OCI-LY1 (cell line): Measurements from ENCODE around the gene PAK5.

Source experiments
- H2AFZ ChIP-seq: fragments of 200-600 bp; sonication (generic), shearing (Covaris generic); 2 replicates; pipeline ENCODE4 v1.6.0; 2014; ENCODE audit warnings: antibody characterized with exemption, mild to moderate bottlenecking, low read length
- H3F3A ChIP-seq: fragments of 200-600 bp; sonication (generic), shearing (Covaris generic); 2 replicates; pipeline ENCODE4 v1.6.0; 2014; ENCODE audit warnings: mild to moderate bottlenecking, antibody characterized with exemption, low read length, moderate library complexity; ENCODE audit not compliant: insufficient read depth
- H3K27ac ChIP-seq: fragments of 200-600 bp; sonication (generic); 2 replicates; pipeline ENCODE4 v1.5.1; 2014; ENCODE audit warnings: low read length, mixed run types, mild to moderate bottlenecking, low read depth; ENCODE audit not compliant: poor library complexity, severe bottlenecking
- H3K27me3 ChIP-seq: fragments of 200-600 bp; sonication (generic); 2 replicates; pipeline ENCODE4 v1.6.0; 2014; ENCODE audit warnings: antibody characterized with exemption, mild to moderate bottlenecking, low read length, moderate library complexity; ENCODE audit not compliant: insufficient read depth
- H3K36me3 ChIP-seq: fragments of 200-600 bp; sonication (generic); 2 replicates; pipeline ENCODE4 v1.6.1; 2014; ENCODE audit warnings: mild to moderate bottlenecking, antibody characterized with exemption, low read length, moderate library complexity, mixed read lengths; ENCODE audit not compliant: insufficient read depth
- H3K4me1 ChIP-seq: fragments of 200-600 bp; sonication (generic); 2 replicates; pipeline ENCODE4 v1.5.1; 2014; ENCODE audit warnings: mild to moderate bottlenecking, low read length, moderate library complexity; ENCODE audit not compliant: insufficient read depth, severe bottlenecking
- H3K4me2 ChIP-seq: fragments of 200-600 bp; sonication (generic), shearing (Covaris generic); 2 replicates; pipeline ENCODE4 v1.6.1; 2014; ENCODE audit warnings: low read length
- H3K4me3 ChIP-seq: fragments of 200-600 bp; sonication (generic); 2 replicates; pipeline ENCODE4 v1.5.1; 2014; ENCODE audit warnings: low read length, low read depth, mild to moderate bottlenecking, mixed read lengths; ENCODE audit not compliant: poor library complexity, severe bottlenecking
- H3K79me2 ChIP-seq: fragments of 200-600 bp; shearing (Covaris generic); 2 replicates; pipeline ENCODE4 v1.6.1; 2016; ENCODE audit warnings: mixed run types, low read length, mixed read lengths; ENCODE audit not compliant: insufficient read depth
- H3K9ac ChIP-seq: fragments of 200-600 bp; sonication (generic), shearing (Covaris generic); 2 replicates; pipeline ENCODE4 v1.6.1; 2014; ENCODE audit warnings: mild to moderate bottlenecking, low read length, mixed read lengths
- H3K9me2 ChIP-seq: fragments of 200-600 bp; sonication (generic), shearing (Covaris generic); 2 replicates; pipeline ENCODE4 v1.6.1; 2014; ENCODE audit warnings: low read depth, mild to moderate bottlenecking, low read length, mixed read lengths
- H3K9me3 ChIP-seq: fragments of 200-600 bp; shearing (Covaris generic); 2 replicates; pipeline ENCODE4 v1.6.1; 2014; ENCODE audit warnings: low read length, mixed read lengths
- H4K20me1 ChIP-seq: fragments of 200-600 bp; sonication (generic), shearing (Covaris generic); 2 replicates; pipeline ENCODE4 v1.6.0; 2016; ENCODE audit warnings: mild to moderate bottlenecking, low read length; ENCODE audit not compliant: insufficient read depth
- CTCF ChIP-seq: fragments of 200-600 bp; sonication (generic), shearing (Covaris generic); IDR thresholded peaks from 2 replicates; pipeline ENCODE4 v1.5.1; 2017; ENCODE audit warnings: mild to moderate bottlenecking, antibody characterized with exemption, low read length, moderate library complexity, mixed read lengths
- EZH2 ChIP-seq: fragments of 200-600 bp; sonication (generic), shearing (Covaris generic); IDR thresholded peaks from 2 replicates; pipeline ENCODE4 v1.8.0; 2017; ENCODE audit warnings: borderline replicate concordance, mixed run types, mild to moderate bottlenecking, antibody characterized with exemption, low read length, moderate library complexity, mixed read lengths

Gene PAK5

GRCh38 chr20:9632265-9632664 is 206.6 kb downstream of the PAK5 start:
- no peak overlapping the region for H3K4me2 ChIP-seq
- H3F3A ChIP-seq, result no peaks in the 10 kb centered on the region
- H3K36me3 ChIP-seq, result no peaks in the 10 kb centered on the region
- H3K4me3 ChIP-seq, result no peak overlapping the region
- H2AFZ ChIP-seq, result no peak overlapping the region
- no peaks in the 10 kb centered on the region for H3K27me3 ChIP-seq
- no peaks in the 10 kb centered on the region for H3K4me1 ChIP-seq
- H3K9me3 ChIP-seq, result no peaks in the 10 kb centered on the region
- TF ChIP-seq EZH2 (no peak), CTCF (no peak)
- no peak overlapping the region for H3K27ac ChIP-seq
- H3K9ac ChIP-seq, result no peak overlapping the region
- no peaks in the 10 kb centered on the region for H3K79me2 ChIP-seq
- H4K20me1 ChIP-seq, result no peaks in the 10 kb centered on the region
- no peaks in the 10 kb centered on the region for H3K9me2 ChIP-seq

GRCh38 chr20:9630554-9630953 is 208.3 kb downstream of the PAK5 start:
- H3F3A ChIP-seq, result no peaks in the 10 kb centered on the region
- no peak overlapping the region for H3K4me2 ChIP-seq
- TF ChIP-seq EZH2, result no peak
- TF ChIP-seq CTCF, result no peak
- no peaks in the 10 kb centered on the region for H3K9me3 ChIP-seq
- H3K27ac ChIP-seq, result no peak overlapping the region
- no peak overlapping the region for H2AFZ ChIP-seq
- H3K79me2 ChIP-seq, result no peaks in the 10 kb centered on the region
- H3K4me1 ChIP-seq, result no peaks in the 10 kb centered on the region
- H3K9ac ChIP-seq, result no peak overlapping the region
- H3K4me3 ChIP-seq, result no peak overlapping the region
- no peaks in the 10 kb centered on the region for H3K9me2 ChIP-seq
- H3K36me3 ChIP-seq, result no peaks in the 10 kb centered on the region
- no peaks in the 10 kb centered on the region for H3K27me3 ChIP-seq
- no peaks in the 10 kb centered on the region for H4K20me1 ChIP-seq

GRCh38 chr20:9629831-9630230 is 209.0 kb downstream of the PAK5 start:
- no peaks in the 10 kb centered on the region for H3K9me2 ChIP-seq
- H3K27me3 ChIP-seq, result no peaks in the 10 kb centered on the region
- H3K36me3 ChIP-seq, result no peaks in the 10 kb centered on the region
- H2AFZ ChIP-seq, result no peak overlapping the region
- no peak overlapping the region for H3K27ac ChIP-seq
- H3K4me2 ChIP-seq, result no peak overlapping the region
- TF ChIP-seq CTCF, result no peak
- TF ChIP-seq EZH2, result no peak
- H3K4me1 ChIP-seq, result no peaks in the 10 kb centered on the region
- no peaks in the 10 kb centered on the region for H4K20me1 ChIP-seq
- no peak overlapping the region for H3K9ac ChIP-seq
- no peaks in the 10 kb centered on the region for H3K79me2 ChIP-seq
- H3K4me3 ChIP-seq, result no peak overlapping the region
- H3K9me3 ChIP-seq, result no peaks in the 10 kb centered on the region
- H3F3A ChIP-seq, result no peaks in the 10 kb centered on the region
